ENCODE results near the gene SIGLEC5. TPM values are rescaled to one million over a fixed set of nuclear protein-coding genes. Genes with fewer than 3 reads are reported as not detected.
"Not testable (repeated sequence)": the region's sequence is repeated elsewhere in the genome, so short reads cannot be mapped to it uniquely, and the experiment has no call there.

SIGLEC5 gene, protein sequence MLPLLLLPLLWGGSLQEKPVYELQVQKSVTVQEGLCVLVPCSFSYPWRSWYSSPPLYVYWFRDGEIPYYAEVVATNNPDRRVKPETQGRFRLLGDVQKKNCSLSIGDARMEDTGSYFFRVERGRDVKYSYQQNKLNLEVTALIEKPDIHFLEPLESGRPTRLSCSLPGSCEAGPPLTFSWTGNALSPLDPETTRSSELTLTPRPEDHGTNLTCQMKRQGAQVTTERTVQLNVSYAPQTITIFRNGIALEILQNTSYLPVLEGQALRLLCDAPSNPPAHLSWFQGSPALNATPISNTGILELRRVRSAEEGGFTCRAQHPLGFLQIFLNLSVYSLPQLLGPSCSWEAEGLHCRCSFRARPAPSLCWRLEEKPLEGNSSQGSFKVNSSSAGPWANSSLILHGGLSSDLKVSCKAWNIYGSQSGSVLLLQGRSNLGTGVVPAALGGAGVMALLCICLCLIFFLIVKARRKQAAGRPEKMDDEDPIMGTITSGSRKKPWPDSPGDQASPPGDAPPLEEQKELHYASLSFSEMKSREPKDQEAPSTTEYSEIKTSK
- total RNA-seq (2014; rRNA removed; shearing (Covaris generic)), result not detected in 2 replicates
- polyA plus RNA-seq (2014; cell fraction: nucleus; rRNA removed), result not detected in 2 replicates

DNA sequence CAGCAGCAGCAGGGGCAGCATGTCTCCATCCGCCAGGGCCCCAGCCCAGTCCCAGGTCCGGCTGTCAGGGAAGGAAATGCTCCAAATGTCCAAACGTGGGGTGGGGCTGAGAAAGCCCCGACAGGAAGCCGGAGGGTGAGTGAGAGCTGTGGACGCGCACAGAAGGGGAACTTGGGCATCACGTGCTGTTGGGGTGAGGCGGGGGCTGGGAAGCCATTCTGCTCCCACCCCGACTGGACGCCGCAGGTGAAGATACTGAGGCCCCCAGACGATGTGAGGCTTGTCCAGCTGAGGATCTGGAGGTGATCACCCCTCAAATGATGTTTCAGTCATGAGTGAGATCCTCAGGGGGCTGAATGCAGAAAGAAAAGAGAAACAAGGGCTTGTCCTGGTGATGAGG, at the start of gene SIGLEC5:
Gene SIGLEC5 (minus strand): TSS at position 87 of the 400 bp plus-strand sequence. CDS start 66 bp downstream, at position 21.
- DNase-seq (ENCODE audit: extremely low read depth, low read depth), result not testable (repeated sequence)

DNA sequence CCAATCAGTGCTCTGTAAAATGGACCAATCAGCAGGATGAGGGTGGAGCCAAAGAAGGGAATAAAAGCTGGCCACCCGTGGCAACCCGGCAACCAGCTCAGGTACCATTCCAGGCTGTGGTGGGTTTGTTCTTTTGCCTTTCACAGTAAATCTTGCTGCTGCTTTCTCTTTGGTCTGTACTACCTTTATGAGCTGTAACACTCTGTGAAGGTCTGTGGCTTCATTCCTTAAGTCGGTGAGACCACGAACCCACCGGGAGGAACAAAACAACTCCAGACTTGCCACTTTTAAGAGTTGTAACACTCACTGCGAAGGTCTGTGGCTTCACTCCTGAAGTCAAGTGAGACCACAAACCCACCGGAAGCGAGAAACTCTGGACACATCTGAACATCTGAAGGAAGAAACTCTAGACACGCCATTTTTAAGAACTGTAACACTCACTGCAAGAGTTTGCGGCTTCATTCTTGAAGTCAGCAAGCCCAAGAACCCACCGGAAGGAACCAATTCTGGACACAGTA, 46.4 kb upstream of the SIGLEC5 start:
- no peak for DNase-seq (ENCODE audit: extremely low read depth, low read depth)

DNA sequence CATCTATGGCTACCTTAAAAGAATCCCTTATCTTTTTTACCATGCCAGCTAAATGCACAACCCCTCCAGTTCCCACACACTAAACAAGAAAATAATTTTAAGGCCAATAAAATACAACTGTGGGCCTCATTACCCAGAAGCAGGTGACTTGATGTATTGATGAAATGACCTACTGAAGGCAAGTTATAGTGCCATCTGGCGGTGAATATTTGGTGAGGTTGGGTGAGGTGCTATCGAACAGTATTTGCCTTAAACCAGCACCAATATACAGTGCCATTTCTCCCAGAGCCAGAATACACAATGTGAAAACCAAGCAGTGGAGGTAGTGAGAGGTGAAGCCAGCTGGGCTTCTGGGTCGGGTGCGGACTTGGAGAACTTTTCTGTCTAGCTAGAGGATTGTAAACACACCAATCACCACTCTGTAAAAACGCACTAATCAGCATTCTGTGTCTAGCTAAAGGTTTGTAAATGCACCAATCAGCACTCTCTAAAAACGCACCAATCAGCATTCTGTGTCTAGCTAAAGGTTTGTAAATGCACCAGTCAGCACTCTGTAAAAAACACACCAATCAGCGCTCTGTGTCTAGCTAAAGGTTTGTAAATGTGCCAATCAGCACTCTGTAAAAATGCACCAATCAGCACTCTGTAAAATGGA, 45.8 kb upstream of the SIGLEC5 start:
- DNase-seq (ENCODE audit: extremely low read depth, low read depth), result peak; percentile 32

DNA sequence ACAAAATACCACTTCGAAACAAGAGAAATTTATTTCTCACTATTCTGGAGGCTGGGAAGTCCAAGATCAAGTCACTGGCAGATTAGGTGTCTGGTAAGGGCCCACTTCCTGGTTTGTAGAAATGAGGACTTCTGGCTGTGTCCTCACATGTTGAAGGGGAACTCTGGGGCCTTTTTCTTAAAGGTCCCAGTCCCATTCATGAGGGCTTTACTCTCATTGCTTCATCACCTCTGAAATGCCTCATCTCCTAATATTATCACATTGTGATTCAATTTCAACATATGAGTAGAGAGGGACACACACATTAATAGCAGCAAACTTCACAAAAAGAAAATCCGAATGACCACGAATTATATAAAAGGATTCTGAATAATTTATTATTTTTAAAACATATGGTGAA, 38.0 kb upstream of the SIGLEC5 start:
- DNase-seq (ENCODE audit: extremely low read depth, low read depth), result no peak

DNA sequence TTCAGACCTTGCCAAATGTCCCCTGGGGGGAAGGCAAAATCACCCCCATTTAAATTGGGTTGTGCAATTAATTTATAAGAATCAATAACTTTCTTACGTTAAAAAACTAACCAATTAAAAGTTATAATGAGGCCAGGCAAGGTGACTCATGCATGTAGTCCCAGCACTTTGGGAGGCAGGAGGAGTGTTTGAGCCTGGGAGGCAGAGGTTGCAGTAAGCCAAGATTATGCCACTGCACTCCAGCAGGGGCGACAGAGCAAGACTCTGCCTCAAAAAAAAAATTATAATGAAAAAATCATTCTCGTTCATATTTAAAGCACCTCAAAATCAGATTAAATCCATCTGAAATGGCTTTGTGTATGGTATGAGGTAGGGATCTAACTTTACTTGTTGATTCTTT, 34.8 kb upstream of the SIGLEC5 start:
- DNase-seq (ENCODE audit: extremely low read depth, low read depth), result no peak

DNA sequence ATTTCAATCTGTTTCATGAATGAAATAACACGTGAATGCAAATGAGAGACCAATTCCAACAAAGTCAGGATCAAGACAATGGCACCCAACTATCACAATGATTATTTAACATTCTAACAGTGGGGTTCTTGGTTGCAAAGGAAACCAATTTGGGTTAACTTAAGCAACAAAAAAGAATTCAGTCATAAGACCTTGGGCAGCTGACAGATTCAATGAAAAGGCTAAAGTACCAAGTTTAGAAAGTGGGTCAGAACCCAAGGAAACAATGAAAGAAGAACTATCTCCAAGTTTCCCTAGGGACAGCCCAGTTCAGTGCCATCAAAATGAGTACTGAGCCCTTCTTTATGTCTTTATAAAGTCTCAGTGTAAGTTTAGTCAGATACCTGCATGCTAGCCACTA, 33.9 kb upstream of the SIGLEC5 start:
- no peak for DNase-seq (ENCODE audit: extremely low read depth, low read depth)

DNA sequence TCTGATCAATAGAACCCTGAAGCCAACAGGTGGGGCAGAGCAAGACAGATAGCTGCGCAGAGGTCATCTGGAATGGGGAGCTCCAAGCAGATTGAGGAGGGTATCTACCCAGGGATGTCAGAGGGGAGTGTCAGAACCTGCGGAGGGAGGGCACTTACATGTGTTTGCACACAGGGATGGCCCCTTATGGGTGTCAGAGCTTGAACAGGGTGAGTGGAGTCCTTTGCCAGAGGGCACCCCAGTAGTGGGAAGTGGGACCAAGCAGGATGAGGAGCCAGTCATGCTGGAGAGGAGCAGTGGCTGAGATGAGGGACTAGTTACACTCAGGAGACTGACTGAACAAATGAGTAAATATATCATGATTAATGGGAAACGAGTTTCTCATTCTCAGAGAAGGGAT, 33.4 kb upstream of the SIGLEC5 start:
- no peak for DNase-seq (ENCODE audit: extremely low read depth, low read depth)

DNA sequence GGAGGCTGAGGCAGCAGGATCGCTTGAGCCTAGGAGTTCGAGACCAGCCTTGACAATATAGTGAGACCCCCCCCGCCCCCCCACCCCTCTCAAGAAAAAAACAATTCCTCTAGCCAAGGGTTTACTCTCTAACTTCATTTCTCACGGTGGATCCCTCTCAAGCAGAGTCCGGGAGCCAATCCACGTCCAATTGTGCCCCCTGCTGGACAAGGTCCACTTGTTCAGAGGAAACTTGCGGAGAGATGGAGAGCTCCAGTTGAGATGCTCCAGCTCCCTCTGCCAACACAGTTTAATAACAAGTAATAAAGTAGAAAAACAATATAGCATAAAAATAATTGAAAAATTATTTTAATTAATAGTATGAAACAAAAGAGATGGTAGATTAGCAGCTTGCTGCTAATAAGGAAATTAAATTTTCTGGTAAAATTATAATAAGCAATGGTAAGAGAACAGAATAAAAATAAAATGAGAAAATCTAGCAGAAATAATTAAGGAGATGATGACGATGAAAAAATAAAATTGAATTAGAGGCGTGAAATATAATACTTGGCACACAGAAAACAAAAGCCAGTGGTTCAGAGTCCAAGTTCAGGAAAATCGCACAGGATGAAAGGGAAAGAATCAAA, 30.9 kb upstream of the SIGLEC5 start:
- DNase-seq (ENCODE audit: extremely low read depth, low read depth), result peak; percentile 54

DNA sequence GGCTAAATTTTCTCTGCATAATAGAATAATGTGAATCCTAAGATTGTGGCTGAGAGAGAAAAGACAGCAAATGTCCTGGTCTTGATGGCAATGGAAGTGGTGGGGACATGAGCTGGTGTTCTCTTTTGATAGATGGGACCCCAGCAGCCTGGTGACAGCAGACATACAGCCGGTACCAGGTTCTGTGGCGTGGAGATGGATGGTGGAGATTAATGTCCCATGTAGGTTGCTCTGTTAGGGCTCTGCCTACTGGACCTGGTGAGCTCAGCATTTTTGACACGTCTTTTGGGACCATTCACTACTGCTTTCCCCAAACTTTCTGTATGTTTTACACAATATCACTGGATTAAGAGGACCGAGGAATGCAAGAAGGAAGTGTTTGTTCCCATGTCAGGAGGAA, 24.6 kb upstream of the SIGLEC5 start:
- no peak for DNase-seq (ENCODE audit: extremely low read depth, low read depth)

DNA sequence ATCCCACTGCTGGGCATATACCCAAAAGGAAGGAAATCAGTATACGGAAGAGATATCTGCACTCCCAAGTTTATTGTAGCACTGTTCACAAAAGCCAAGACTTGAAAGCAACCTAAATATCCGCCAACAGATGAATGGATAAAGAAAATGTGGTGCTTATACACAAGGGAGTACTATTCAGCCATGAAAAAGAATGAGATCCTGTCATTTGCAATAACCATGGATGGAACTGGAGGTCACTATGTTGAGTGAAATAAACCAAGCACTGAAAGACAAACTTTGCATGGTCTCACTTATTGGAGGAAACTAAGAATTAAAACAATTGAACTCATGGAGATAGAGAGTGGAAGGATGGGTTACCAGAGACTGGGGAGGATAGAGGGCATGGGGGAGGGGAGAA, 23.0 kb upstream of the SIGLEC5 start:
- no peak for DNase-seq (ENCODE audit: extremely low read depth, low read depth)

DNA sequence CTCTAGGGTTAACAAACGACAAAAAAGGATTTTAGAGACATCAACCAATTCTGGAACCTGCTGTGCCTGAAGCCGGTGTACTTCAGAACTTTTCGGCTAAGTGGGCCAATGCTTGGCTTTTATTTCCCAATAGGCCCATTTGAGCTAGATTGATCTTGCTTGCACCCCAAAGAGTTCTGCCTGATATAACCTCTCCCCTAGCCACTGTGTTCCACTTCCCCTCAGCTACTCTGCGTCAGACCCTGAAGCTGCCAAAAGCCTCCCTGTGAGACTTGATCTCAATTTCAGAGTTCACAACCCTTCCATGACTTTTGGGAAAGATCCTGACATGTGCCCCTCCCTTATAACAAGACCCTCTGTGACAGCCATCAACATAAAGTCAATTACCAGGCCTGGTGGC, 22.1 kb upstream of the SIGLEC5 start:
- DNase-seq (ENCODE audit: extremely low read depth, low read depth), result no peak

DNA sequence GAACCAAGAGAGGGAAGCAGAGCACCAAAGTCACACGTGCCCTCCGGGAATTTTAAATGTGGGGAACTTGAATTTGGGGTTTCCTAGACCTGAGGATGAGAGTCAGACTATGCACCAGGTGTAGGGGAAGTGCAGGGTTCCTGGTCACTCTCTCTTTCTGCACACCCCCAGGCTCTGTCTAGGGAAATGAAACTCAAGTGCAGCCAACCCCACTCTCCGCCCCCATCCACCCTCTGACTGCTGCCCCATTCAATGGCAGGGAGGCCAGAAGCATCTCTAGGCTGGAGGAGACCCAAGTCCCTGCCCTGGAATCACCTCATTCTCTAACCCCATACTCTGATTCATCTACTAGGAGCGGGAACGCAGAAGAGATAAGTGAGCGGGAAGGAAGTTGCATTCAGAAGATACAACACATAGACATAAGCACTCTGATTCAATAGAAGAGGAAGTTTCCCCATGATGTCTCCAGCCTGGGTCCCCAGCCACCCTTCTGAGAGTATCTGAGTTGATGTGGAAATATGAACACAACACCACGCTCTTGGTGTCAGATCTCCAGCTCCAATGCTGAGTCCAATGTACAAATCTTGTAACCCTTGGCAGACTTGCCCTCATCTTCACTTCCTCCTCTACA, 21.1 kb upstream of the SIGLEC5 start:
- no peak for DNase-seq (ENCODE audit: extremely low read depth, low read depth)

DNA sequence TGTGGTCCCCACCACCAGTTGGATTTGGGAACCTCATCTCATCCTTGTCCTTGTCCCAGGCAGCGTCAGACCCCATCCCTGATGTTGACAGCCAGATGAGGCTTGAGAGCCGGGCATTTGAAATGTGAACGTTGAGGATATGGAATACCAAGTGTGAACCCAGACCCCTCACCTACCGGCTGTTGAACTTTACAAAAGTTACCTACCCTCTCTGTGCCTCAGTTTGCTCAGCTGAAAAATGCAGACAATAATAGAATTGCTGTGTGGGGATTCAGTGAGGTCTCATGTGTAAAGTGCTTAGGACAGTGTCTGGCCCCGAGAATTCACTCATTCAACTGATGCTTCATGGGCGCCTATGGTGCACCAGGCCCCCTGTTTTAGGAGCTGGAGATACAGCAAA, 17.1 kb upstream of the SIGLEC5 start:
- DNase-seq (ENCODE audit: extremely low read depth, low read depth), result no peak

DNA sequence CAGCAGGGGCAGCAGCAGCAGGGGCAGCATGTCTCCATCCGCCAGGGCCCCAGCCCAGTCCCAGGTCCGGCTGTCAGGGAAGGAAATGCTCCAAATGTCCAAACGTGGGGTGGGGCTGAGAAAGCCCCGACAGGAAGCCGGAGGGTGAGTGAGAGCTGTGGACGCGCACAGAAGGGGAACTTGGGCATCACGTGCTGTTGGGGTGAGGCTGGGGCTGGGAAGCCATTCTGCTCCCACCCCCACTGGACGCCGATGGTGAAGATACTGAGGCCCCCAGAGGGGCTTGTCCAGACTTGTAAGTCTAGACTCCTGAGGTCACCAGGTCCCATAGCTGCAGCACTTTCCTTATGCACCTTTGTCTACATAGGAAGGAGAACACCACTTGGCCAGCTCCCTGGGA, 16.5 kb upstream of the SIGLEC5 start, which contains the start of gene SIGLEC14:
Gene SIGLEC14 (minus strand): TSS at position 96 of the 400 bp plus-strand sequence. CDS start 66 bp downstream, at position 30.
- not testable (repeated sequence) for DNase-seq (ENCODE audit: extremely low read depth, low read depth)

DNA sequence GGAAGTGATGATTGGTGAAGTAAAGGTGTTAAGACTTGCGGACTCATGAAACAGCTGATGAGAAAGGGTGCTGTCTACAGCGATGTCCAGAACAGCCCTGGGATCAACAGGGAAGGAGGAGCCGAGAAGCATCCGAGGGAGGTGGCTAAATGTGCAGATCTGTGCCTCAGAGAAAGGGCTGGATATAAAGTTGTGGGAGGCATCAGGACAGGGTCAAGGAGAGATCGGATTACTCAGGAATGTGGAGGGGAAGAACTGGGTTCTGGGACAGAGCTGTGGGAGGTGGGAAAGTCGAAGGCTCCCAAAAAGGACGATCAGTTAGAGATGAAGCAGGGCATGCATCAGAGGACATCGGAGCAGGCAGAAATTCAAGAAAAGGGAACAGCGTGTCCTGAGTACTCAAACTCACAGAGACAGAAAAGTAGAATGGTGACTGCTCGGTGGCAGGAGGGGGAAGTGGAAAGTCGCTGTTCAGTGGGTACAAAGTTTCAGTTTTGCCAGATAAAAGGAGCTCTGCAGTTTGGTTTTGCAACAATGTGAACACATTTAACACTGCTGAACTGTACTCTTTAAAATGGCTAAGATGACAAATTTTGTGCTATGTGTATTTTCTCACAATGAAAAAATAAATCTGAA, 14.6 kb upstream of the SIGLEC5 start:
- no peak for DNase-seq (ENCODE audit: extremely low read depth, low read depth)

DNA sequence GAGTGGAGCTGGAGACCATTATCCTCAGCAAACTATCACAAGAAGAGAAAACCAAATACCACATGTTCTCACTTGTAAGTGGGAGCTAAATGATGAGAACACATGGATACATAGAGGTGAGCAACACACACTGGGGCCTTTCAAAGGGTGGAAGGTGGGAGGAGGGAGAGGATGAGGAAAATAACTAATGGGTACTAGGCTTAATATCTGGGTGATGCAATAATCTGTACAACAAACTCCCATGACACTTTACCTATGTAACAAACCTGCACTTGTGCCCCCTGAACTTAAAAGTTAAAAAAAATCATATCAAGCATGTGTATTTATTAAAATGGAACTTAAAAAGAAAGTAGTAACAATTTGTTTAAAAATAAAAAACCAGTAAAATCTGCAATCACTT, 11.4 kb upstream of the SIGLEC5 start:
- DNase-seq (ENCODE audit: extremely low read depth, low read depth), result no peak

DNA sequence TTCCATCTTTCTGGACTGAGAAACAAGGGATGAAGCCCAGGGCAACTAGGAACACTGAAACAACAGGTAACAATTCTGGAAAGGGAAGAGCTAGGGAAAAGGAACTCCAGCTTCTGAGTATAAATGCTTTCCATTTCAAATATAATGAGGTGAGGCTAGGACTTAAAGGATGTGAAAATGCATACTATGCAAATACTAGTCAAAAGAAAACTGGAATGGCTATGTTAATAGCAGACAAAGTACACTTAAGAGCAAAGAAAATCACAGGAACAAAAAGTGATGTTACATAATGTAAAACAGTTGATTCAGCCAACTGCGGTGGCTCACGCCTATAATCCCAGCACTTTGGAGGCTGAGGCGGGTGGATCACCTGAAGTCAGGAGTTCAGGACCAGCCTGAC, 10.2 kb upstream of the SIGLEC5 start:
- DNase-seq (ENCODE audit: extremely low read depth, low read depth), result no peak

DNA sequence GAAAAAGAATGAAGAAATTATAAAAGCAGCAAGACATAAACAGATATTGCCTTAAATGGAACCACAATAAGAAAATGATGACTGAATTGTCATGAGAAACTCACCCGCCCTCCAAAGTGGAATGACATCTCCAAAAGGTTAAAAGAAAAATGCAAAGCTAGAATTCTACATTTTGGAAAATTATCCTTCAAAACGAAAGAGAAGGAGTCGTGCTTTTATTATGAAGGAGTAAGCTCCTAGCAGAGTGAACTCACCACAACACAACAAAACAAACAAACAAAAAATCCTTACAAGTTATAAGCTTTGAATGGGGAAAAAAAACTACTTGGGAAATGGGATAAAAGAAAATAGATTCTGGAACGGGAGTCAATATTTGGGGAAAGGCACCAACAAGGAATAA, 9.7 kb upstream of the SIGLEC5 start:
- no peak for DNase-seq (ENCODE audit: extremely low read depth, low read depth)

DNA sequence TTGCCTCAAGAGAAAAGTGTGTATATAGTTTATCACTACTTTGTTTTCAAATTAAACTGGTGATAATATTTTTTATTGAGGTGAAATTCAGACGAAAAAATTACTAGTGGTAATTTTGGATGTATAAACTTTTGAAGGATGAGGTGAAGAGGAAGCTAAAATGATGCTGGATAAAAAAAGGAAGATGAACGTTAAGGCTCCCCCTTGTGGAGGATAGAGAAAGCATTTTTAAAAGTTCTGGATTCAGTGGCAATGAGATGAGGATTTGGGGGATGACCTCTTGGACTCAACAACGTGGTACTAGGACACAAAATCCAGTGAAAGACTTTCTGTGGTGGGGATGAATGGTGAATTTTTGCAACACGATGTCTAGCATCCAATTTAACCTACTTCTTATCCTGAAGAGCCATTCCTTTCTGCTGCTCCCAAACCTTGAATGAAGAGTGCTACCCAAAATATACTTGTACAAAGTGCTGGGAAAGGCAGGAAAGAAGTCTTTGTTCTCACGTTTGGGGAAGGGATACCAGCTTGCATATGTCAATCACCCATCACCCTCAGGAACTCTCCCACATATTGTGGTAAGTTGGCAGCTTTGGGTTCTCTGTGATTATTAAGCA, 7.3 kb upstream of the SIGLEC5 start:
- peak; percentile 5 for DNase-seq (ENCODE audit: extremely low read depth, low read depth)

DNA sequence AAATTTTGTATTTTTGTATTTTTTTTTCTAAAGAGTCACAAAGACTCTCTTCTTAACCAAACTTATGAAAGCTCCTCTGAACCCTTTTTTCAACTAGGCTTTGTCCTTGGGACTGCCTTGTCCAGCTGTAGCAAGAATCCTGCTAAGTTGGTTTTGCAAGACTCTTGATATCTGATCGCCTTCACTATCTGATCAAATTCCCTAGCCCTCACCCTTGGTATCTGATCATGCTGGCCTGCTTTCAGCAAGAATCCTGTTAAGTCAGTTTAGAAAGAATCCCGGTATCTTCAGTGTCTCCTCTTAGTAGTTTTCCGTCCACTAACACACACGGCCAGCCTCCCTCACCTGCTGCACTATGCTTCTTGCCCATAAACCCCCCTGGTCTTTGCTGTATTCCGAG, 1.9 kb upstream of the SIGLEC5 start:
- DNase-seq (ENCODE audit: extremely low read depth, low read depth), result no peak

Measured in NCI-H460 (cell line).